Measurements from ENCODE around the gene RAB40B.

RAB40B gene

DNA sequence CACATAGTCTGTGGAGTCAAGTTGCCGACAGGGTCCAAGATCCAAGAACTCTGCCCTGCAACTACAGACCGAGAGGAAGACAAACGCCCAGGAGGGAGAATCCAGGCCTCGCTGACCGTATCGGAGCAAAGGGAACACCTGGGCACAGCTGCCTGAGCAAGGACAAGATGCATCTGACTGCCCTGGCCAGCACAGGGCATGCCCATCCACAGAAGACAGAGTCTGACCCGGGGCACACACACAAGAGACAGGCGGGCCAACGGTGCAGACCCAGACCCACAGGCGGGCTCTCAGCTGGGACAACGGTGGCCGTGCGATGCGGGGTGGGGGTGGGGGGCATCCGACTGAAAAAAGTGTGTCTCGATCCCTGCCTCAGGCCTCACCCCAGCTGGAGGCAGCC is 6.2 kb downstream of the RAB40B start:
- no peak for DNase-seq (ENCODE audit: low read depth)

DNA sequence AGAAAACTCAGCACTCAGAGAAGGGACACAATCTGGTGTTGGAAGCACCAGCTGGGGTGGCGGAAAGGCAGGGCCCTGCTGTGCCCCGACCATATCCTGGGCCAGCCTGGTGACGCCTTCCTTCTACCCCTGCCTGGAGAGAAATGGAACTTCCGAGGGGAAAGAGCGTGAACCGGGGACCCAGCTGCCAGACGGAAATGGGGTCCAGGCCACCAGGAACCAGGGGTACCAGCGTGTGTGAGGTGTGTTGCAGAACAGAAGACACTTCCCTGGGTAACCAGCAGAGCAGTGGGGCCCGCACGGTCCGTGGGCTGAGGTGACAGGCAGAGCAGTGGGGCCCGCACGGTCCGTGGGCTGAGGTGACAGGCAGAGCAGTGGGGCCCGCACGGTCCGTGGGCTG is 6.8 kb downstream of the RAB40B start:
- no peak for DNase-seq (ENCODE audit: low read depth)

DNA sequence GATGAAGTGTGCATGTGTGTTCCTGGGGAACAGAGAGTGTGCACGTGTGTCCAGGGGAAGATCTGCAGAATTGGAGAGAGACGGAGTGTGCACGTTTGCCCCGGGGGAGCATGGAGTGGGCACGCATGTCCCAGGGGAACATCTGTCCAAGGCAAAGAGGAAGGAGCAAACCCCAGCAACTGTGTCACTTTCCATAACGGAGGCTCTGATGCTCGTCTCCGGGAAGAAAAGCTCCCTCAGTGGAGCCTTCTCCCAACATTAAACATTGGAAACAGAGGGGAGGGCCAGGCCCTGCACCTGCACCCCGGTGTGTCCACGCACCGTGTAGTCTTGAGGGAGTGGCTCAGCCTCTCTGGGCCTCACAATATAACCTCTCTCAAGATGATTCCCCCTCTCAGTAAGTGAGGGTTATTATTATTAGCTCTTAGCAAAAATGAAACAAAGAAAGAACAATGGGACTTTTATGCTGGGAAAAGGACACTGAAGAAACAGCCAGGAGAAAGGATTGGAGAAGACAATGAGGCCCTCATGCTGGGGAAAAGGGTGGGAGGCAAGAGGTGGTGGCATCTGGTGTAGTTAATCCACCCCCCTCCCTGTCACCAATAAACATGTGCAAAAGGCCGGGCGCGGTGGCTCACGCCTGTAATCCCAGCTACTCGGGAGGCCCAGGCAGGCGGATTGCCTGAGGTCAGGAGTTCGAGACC is 7.6 kb downstream of the RAB40B start:
- DNase-seq (ENCODE audit: low read depth): no peak

DNA sequence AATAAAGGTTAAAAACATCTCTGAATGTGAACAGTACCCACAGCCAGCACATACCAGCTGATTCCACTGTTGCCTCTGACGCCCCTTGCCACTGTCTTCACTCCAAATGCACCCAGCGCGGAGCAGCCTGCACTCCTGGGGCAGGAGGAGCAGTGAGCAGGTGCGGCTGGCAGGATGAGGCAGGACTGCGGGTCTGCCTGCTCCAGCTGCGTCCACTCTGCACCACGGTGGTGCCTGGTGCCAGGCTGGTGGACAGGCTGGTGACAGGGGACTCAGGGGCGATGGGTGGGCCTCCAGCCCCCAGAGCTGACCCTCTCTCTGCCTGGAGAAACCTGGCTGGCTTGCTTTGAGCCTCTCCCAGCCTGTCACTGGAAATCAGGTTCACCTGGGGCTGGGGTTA is 9.4 kb downstream of the RAB40B start:
- no peak for DNase-seq (ENCODE audit: low read depth)

DNA sequence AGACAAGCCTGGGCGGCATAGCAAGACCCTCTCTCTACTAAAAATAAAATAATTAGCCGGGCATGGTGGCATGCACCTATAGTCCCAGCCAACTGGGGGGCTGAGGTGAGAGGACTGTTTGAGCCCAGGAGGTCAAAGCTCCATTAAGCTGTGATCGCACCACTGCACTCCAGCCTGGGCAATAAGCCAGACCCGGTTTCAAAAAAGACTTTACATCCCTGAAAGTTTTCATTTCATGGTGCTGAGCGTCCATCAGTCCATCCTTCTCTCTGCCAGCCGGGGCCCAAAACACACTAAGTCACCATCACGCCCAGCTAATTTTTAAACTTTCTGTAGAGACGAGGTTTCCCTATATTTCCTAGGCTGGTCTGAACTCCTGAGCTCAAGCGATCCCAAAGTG is 10.6 kb downstream of the RAB40B start:
- DNase-seq (ENCODE audit: low read depth): no peak

DNA sequence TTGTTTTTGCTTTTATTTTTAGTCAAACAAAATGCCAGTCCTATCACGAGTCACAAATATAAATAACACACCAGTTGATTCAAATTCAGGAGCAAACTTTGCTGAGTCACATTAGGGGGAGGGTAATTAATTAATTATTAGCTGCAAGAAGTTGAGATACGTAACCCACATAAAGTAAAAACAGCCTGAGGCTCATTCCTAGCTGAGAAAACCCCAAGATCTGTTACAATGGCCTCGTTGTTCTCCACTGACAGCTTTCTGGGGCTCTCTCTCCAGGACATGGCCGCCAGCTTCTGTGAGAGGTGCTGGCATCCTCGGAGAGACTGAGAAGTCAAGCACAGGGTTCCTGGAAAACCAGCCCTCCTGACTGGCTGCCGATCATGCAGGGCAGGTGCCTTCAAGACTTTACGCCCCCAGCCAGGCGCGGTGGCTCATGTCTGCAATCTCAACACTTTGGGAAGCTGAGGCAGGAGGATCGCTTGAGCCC is 11.1 kb downstream of the RAB40B start:
- DNase-seq (ENCODE audit: low read depth): no peak

DNA sequence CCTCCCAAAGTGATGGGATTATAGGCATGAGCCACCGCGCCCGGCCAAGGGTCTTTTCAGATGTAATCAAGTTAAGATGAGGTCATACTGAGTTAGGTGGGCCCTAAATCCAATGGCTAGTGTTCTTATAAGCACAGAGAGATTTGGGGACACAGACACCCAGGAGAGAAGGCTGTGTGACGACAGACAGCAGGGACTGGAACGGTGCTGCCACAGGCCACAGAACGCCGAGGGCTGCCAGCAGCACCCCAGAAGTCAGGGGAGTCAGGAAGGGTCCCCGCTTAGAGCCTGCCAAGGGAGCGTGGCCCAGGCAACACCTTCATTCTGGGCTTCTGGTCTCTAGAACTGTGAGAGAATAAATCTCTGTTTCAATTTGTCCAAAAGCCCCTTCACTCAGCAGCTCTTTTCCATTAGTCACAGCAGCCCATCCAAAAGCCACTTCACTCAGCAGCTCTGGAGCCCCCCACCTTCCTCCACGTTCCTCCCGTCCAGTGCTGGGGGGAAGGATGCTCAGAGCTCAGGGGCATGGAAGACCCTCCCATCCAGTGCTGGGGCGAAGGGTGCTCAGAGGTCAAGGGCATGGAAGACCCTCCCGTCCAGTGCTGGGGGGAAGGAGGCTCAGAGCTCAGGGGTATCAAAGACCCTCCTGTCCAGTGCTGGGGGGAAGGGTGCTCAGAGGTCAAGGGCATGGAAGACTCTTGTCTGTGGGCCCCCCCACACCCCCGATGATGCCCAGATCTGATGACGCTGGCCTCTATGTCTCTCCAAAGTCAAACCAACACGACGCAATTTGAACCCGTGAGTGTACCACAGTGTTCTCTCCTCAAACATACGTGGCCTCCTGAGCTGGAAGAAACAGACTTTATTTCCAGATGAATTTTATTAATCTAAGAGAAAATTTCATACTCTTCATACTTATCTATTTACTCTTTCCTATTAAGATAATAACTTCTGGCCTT is 11.9 kb downstream of the RAB40B start:
- DNase-seq (ENCODE audit: low read depth): no peak

DNA sequence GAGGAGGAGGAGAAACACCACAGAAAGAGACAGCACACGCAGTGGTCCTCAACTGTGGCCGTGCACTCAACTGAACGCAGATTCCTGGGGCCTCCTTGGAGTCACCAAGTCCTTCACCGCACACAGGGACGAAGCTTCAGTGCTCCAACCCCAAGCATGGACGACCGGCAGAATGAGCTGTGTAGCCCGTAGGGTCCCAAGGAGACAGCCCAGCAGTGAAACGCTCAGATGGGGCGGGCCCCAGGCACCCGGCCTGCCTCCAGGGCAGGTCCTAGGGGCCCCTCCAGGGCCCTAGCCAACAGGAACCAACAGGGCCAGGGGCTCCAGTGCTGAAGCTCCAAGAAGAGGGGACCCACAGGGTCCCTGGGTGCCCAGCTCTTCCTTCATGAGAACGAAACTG is 13.2 kb downstream of the RAB40B start:
- DNase-seq (ENCODE audit: low read depth): no peak

DNA sequence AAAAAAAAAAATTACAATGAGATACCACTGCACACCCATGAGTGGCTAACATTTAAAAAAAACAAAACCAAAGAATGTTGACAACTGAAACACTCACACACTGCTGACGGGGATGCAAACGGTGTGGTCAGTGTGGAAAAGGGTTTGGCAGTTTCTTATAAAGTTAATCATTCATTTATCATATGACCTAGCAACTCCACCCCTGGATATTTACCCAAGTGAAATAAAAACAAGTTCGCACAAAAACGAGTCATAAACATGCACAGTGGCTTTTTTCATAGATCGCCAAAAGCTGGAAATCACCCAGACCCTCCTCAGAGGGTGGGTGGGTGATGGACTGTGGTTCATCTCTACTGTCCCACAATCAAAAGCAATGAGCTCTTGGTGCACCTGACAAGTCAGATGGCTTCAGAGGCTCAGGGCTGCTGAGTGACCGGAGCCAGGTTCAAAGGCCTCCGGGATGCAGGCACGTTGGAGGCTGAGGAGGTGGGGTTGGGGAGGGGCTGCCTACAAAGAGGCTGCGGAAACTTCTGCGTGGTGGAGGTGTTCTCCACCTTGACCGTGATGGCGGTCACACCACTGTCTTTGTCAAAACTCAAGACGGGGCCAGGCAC is 14.2 kb downstream of the RAB40B start:
- no peak for DNase-seq (ENCODE audit: low read depth)

DNA sequence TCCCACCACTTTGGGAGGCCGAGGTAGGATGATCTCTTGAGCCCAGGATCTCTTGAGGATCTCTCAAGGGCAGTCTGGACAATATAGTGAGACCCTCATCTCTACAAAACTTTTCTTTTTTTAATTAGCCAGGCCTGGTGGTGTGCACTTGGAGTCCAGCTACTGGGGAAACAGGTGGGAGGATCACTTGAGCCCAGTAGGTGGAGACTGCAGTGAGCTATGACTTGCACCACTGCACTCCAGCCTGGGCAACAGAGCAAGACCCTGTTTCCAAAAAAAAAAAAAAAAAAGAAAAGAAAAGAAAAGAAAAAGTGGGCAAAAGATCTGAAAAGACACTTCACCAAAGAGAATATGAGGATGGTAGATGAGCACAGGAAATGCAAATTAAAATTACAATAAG is 15.0 kb downstream of the RAB40B start:
- DNase-seq (ENCODE audit: low read depth): no peak

DNA sequence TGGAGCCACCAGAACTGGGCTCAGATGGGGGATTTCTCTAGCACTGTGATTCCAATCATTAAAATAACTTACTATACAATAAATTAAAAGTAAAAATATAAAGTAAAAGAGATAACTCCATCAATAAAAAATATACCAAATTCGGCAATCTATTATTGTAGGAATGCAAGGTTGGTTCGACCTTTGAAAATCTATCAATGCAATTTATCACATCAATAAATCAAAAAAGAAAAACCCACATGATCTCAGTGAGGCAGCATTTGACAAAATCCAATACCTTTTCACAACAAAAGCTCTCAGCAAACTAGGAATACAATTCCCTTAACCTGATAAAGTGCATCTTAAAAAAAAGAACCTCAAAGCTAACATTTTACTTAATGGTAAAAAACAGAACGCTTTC is 17.0 kb downstream of the RAB40B start:
- no peak for DNase-seq (ENCODE audit: low read depth)

DNA sequence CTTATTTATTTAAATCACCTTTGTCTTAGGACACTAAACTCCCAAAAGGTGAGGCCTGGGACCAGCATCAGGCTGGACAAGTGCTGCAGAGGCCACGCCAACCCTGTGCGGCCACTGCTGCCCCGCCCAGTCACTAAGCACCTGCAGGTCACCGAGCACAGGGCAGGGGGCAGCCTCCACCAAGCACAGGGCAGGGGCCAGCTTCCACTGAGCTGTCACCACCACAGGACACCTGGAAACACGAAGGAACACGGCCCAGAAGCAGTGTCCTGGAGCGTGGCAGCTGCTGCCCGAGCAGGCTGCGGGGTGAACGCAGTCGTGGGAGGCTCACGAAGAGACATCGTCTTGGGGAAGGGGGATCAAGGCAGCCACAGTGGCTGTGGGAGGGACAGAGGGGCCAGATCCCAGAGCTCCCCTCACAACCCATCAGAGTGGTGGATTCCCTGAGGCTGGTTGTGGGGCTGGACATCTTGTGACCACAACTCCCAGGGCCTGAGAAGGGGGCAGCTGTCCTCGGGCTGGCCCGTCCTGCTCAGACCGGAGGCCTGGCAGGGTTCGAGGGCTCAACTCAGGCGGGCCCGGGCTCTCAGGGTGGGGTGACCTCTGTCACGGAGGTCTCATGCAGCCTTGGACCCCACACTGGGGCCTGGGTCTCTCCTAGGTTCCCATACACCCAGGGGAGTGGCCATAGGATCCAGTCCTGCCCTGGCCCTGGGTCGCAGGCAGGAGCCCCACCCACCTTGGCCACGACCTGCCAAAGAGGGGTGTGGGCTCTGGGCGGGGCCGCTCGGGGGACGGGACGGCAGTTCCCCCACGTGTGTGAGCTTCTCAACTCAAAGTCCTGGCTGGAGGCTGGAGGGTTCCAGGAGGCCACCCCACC is 18.7 kb downstream of the RAB40B start:
- no peak for DNase-seq (ENCODE audit: low read depth)

DNA sequence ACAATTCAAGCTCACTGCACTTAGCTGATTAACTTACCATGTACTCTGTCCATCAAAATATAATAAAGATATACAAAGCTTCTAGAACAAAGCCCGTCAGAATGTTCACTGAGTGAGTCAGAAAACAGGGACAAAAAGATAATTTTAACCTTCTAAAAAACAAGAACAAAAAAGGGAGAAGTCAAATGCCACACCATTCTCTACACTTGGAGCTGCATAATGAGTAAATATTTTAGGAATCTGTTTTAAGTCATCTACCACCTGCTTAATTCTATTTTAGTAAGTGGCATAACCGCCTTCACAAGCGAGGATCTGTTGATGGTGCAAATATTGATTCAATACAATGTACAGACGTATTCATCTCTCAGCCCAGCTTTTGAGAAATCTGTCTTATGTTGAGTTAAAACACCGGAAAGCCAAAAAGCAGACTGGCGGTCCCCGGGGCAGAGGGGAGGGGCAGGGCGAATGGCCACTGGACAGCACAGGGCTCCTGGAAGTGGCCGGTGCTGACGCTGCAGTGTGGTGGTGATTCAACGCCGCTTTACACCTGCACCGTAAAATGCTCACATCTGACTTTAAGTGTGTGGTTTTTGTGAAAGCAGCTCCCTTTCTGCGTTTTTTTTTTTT is 20.1 kb downstream of the RAB40B start:
- DNase-seq (ENCODE audit: low read depth): no peak

DNA sequence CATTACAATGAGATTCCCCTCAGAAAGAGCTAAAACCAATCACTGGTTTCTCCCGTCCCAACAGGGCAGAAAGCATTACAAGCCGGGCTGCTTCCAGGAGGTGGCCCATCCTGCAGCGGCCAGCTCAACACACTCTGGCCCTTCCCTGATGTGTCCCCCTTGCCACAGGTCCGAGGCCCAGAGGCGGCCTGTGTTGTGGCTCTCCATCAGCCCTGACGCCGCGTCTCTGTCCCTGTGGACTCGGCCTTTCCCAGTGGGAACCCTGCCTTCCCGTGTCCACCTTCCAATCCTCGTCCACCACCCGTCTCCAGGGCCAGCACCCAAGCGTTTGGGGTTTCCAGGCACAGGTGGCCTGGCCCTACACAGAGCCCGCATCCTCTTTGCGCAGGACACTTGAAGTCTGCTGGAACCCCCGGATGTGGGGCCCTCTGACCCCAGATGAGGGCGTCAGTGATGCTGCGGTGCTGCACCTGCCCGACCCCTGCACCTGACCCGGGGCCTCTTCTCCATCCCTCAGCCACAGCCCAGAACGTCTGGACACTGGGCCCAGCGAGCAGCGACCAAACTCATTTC is 21.1 kb downstream of the RAB40B start:
- no peak for DNase-seq (ENCODE audit: low read depth)

DNA sequence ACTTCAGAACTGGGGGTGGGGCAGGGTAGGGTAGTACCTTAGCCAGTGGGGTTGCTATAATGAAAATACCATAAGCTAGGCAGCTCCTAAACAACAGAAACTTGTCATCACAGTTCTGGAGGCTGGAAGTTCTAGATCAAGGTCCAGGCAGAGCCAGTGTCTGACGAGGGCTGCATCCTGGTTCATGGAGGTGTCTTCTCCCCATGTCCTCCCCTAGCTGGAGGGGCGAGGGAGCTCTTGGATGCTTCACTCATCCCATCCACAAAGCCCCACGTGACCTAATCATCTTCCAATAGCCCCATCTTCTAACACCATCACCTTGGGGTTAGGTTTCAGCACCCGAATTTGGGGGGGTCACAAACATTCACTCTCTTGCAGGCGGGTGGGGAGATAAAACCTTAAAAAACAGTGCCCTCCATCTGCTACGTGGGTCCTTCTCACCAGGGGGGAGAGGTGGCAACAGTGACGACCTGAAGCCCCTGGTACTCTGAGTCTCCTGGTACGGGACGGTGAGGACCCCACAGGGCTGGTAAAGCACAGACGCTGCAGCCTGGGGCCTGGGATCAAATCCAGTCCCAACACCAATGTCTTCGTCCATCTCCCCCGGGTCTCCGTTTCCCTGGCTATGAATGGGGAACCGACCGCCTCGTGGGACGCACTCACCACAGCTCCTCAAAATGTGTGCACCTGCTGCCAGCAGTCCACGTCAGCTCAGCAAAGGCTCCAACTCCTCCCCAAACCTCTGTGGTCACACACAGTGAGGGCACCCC is 22.8 kb downstream of the RAB40B start:
- DNase-seq (ENCODE audit: low read depth): no peak

DNA sequence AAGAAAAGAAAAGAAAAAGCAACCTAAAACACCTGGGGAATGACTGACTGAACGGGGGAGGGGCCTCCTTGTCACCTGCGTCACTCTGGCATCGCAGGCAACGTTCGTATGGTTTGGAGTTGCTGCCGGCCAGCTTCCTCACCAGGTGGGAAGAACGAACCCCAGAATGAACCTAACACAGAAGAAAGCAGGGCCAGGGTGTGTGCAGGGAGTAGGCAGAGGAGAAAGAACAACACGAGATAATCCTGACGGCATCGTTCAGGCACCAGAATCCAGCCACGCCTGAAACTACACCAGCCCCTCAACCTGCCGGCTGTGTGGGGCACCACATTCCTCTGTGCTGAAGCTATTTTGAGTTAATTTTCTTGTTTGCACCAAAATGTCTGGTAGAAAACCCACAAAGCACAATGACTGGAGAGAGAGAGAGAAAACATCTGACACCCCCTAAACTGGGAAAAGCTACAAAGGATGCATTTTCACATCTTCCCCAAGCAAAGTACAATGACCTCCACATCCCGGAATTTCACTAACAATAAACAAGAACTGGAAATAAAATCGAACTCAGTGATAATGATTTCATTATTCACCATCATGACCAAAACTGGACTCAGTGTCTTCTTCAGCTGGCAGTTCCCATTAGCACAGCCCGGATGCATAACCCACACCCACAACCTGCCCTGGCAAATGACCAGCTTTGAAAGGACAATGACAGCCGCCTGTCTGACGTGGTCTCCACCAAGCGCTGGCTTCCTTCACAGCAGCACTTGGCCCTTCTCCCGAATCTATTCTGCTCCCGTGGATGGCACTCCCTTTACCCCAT is 23.6 kb downstream of the RAB40B start:
- no peak for DNase-seq (ENCODE audit: low read depth)

DNA sequence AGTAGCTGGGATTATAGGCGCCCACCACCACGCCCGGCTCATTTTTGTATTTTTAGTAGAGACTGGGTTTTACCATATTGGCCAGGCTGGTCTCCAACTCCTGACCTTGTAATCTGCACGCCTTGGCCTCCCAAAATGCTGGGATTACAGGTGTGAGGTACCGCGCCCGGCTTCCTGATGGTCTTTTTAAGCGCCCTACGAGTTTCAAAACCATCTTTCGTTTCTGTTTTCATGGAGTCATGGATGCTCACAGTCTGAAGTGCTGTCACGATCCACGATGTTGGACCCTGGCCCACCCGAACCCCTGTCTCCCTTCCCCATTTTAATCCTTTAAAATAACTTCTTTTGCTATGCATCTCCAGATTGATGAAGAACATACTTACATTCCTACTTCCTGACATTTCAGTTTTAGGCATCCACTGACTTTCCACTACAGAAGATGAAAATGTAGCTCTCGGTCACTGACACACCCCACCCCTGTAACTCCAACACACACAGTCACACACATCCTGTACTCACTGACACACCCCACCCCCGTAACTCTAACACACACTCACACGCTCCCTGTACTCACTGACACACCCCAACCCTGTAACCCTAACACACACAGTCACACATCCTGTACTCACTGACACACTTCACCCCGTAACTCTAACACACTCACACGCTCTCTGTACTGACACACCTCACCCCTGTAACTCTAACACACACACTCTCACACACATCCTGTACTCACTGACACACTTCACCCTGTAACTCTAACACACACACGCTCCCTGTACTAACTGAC is 27.6 kb downstream of the RAB40B start:
- no peak for DNase-seq (ENCODE audit: low read depth)

DNA sequence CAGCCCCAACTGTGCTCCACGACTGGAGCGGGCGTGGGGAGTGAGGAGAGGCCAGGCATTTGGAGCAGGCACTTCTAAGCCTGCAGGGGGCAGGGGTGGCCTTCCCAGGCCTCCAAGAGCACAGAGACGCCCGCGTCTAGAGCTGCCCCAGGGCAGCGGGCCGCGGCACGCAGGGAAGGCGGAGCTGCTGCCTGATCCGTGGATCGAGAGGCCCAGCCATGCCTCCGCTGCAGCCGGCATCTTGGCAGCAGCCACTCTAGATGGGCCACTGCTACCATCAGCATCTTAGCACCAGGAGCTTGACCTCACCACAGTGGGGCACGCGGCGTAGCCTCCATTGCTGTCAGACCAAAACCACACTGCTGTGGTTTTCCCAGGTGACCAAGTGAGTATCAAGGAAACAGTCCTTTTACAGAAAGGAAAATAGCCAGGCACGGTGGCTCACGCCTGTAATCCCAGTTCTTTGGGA is 29.8 kb downstream of the RAB40B start:
- DNase-seq (ENCODE audit: low read depth): no peak

Measured in activated T-helper 9 cell treated with anti-CD3 and anti-CD28 coated beads, Interleukin-2, amount 50 U/mL, for 16 hours (primary cell).